Measurements from ENCODE around the gene STARD5.

DNA sequence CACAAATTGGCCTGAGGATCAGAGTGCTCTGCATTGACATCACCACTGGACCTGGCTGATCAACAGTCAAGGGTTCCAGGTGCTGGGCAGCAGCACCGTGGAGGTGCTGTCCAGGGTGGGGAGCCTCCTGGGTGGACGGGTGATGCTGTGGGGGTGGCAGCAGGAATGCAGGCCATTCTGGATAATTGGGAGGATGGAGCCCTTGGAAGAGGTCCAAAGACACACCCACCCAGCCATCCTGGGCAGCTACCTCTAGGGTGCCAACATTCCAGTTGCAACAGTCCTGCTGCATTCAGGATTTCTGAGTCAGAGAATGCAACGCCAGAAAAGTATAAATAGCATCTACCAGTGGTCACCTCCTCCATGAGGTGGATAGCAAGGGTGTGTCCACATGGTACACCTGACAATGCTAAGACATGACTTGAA is 26.8 kb downstream of the STARD5 start:
- TF ChIP-seq CTCF (IDR thresholded peaks at IDR 0.05) (no peak), POLR2A (IDR thresholded peaks at IDR 0.05) (no peak)
